ENCODE results near the gene CTSK. TPM values are rescaled to one million over a fixed set of nuclear protein-coding genes. Genes with fewer than 3 reads are reported as not detected.
A peak's percentile ranks its signal among the peaks of the same experiment; 100 is the strongest.

Gene CTSK
- total RNA-seq, 4 donors from 2014 or later, result 16.1 to 76.2 (median 36.8) TPM

GRCh38 chr1:150829751-150830150 lies 21.7 kb upstream of the CTSK start:
- intact Hi-C loops (cut with DNase I), result no loop called here
- WGBS, 2 donors, result 88 to 91% methylated on average over 7 of the region's 7 CpGs
- DNase-seq, result no peak
- Histone ChIP-seq H3K27ac (no peak overlapping the region), H3K27me3 (no peaks in the 10 kb centered on the region), H3K36me3 (peaks cover 41 to 66% of the 10 kb centered on the region in 2 donors), H3K4me3 (replicated peaks in 1 of 3) (no peak overlapping the region), H3K4me1 (no peaks in the 10 kb centered on the region), H3K9me3 (no peaks in the 10 kb centered on the region)
- no peak for TF ChIP-seq POLR2A (IDR thresholded peaks at IDR 0.05)
- TF ChIP-seq, protein P1, sequence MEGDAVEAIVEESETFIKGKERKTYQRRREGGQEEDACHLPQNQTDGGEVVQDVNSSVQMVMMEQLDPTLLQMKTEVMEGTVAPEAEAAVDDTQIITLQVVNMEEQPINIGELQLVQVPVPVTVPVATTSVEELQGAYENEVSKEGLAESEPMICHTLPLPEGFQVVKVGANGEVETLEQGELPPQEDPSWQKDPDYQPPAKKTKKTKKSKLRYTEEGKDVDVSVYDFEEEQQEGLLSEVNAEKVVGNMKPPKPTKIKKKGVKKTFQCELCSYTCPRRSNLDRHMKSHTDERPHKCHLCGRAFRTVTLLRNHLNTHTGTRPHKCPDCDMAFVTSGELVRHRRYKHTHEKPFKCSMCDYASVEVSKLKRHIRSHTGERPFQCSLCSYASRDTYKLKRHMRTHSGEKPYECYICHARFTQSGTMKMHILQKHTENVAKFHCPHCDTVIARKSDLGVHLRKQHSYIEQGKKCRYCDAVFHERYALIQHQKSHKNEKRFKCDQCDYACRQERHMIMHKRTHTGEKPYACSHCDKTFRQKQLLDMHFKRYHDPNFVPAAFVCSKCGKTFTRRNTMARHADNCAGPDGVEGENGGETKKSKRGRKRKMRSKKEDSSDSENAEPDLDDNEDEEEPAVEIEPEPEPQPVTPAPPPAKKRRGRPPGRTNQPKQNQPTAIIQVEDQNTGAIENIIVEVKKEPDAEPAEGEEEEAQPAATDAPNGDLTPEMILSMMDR (IDR thresholded peaks at IDR 0.05), result peak in 2 of 6 experiments; percentile 10 to 21

DNA sequence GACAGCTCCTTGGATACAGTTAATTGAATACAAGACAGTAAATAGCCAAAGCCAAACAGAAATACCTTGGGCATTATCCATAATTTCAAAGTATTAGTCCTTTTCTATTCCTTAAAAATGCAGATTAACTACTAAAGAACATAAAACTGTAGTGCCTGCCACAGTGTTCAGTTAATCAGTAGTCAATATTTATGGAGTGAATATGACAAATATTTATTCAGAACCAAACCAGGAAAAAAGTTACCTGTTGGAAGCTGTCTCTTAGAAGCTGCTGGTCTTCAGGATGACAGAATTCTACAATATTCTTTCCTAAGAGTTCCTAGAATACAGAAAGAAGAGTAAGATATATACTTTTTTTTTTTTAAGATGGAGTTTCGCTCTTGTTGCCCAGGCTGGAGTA lies 18.2 kb upstream of the CTSK start:
- H3K36me3 ChIP-seq, result peaks cover 44 to 72% of the 10 kb centered on the region in 2 donors
- DNase-seq, result no peak
- TF ChIP-seq POLR2A (IDR thresholded peaks at IDR 0.05), result no peak
- TF ChIP-seq, protein P1 (IDR thresholded peaks at IDR 0.05), result no peak

DNA sequence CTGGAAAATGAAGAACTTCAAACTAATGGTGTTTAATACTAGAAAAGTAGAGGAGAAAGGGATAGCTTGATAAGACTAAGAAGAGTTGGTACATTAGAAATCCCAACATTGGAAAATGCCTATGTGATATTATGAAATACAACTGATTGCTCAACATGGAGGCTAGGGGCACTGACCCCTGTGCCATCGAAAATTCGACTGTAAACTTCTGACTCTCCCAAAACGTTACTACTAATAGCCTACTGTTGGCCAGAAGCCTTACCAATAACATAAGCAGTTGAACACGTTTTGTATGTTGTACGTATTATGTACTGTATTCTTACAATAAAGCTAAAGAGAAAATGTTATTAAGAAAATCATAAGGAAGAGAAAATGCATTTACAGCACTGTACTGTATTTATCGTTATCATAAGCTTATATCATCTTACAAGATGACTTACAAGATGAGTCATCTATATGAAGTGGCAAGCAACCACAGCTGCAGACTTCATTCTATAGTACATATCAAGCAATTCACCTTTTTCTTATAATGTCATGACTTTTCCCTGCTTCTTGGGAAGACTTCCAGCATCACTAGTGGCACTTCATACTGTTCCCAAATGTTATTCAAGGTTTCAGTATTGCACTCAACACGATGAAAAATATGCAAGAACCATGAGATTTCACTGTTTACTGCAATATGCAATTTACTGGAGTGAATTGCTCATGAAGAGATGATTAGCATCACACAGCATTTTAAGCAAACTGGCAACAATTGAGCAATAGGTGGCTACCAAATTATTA lies 12.9 kb upstream of the CTSK start:
- intact Hi-C loops (cut with DNase I), result no loop called here
- no peak for TF ChIP-seq POLR2A (IDR thresholded peaks at IDR 0.05)
- TF ChIP-seq, protein P1 (IDR thresholded peaks at IDR 0.05), result no peak
- Histone ChIP-seq H3K27me3 (no peaks in the 10 kb centered on the region), H3K9me3 (no peaks in the 10 kb centered on the region), H3K27ac (no peak overlapping the region), H3K36me3 (peaks cover 43 to 64% of the 10 kb centered on the region in 2 donors), H3K4me1 (no peaks in the 10 kb centered on the region), H3K4me3 (replicated peaks in 1 of 3) (no peak overlapping the region)
- no peak for DNase-seq
- 87% methylated on average over 7 of the region's 7 CpGs for WGBS, 2 donors

More for the DNA sequence above, 18.2 kb upstream of the CTSK start:
- H3K4me1 ChIP-seq, result no peaks in the 10 kb centered on the region
- H3K4me3 ChIP-seq (replicated peaks in 1 of 3), result no peak overlapping the region
- WGBS, 2 donors, result 100% methylated on average over 1 of the region's 1 CpG
- intact Hi-C loops (cut with DNase I), result no loop called here
- H3K27me3 ChIP-seq, result no peaks in the 10 kb centered on the region
- H3K27ac ChIP-seq, result no peak overlapping the region
- no peaks in the 10 kb centered on the region for H3K9me3 ChIP-seq

DNA sequence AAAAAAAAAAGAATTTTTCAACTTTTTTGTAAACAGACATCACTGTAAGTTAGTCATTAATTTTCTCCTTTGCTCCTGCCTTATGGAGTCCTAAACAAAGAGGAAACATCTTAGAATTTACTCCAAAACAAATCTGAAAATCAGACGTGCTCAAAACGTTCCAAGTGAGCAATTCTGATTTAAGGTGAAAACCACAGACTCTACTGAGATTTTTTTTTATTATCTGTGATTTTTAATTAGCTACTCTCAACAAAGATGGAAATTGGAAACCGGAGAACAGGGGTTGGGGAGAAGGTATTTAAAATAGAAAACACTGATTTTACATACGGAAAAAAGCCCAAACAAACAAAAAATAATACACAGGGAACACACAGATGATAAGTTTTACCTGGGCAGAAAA lies 7.8 kb upstream of the CTSK start:
- 93 to 94% methylated on average over 4 of the region's 4 CpGs for WGBS, 2 donors
- no peak for DNase-seq
- Histone ChIP-seq H3K4me1 (no peaks in the 10 kb centered on the region), H3K27me3 (no peaks in the 10 kb centered on the region), H3K4me3 (replicated peaks in 1 of 3) (no peak overlapping the region), H3K9me3 (no peaks in the 10 kb centered on the region), H3K36me3 (peaks cover 52 to 74% of the 10 kb centered on the region in 2 donors), H3K27ac (no peak overlapping the region)
- intact Hi-C loops (cut with DNase I), result no loop called here
- TF ChIP-seq POLR2A (IDR thresholded peaks at IDR 0.05), result no peak
- TF ChIP-seq, protein P1 (IDR thresholded peaks at IDR 0.05), result no peak

DNA sequence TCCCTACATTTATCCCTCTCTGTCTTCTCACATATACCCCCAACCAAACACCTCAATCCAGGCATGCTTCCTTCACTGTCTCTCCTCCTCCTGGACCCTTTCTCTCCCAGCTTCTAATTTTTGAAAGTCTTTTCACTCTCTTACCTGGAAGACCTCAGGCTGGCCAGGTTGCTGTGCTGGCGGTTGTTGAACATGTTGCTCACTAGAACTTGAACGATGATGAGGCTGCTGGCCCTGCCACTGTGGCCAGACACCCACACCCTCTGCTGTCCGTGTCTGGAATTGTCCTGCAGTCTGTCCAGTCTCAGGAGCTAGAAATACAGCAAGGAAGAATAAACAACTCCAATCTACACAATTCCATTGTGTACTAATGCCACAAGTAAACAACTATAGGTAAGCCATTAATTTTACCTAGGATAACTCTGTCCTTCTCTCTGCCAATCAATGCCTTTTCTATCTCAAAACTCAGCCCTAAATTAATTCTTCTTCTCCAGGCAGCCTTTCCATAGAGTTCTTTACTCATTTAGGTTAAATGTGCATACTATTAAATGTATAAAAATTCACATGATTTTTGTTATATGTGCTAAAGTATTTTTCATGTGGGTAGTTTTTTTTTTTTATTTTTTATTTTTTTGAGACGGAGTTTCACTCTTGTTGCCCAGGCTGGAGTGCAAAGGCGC lies 5.1 kb upstream of the CTSK start:
- TF ChIP-seq POLR2A (IDR thresholded peaks at IDR 0.05), result no peak
- TF ChIP-seq, protein P1 (IDR thresholded peaks at IDR 0.05), result peak in 4 of 6 experiments; percentile 39 to 48 (median 42)
- Histone ChIP-seq H3K36me3 (peaks cover 52 to 71% of the 10 kb centered on the region in 2 donors), H3K9me3 (no peaks in the 10 kb centered on the region), H3K4me3 (replicated peaks in 1 of 3) (no peak overlapping the region), H3K27me3 (no peaks in the 10 kb centered on the region), H3K27ac (no peak overlapping the region), H3K4me1 (no peaks in the 10 kb centered on the region)
- 63 to 64% methylated on average over 5 of the region's 5 CpGs for WGBS, 2 donors
- intact Hi-C loops (cut with DNase I), result no loop called here
- DNase-seq, result peak; percentile 52

All from thyroid gland (tissue), 4 donors.